ENCODE results near the gene STEAP2.

STEAP2 gene

GRCh38 chr7:90194911-90195809 lies 16.4 kb upstream of the STEAP2 start:
- no peaks in the 10 kb centered on the region for H3K36me3 ChIP-seq (ENCODE audit: insufficient read depth, low read length)
- H4K20me1 ChIP-seq (ENCODE audit: insufficient read depth, low read length, poor library complexity, severe bottlenecking): no peaks in the 10 kb centered on the region
- H3F3A ChIP-seq (ENCODE audit: low read depth): no peaks in the 10 kb centered on the region
- TF ChIP-seq EZH2phosphoT487 (IDR thresholded peaks at IDR 0.05; ENCODE audit: borderline replicate concordance) (no peak), CTCF (conservative IDR thresholded peaks at IDR 0.05; ENCODE audit: low read length) (no peak)
- H3K9me2 ChIP-seq (replicated peaks; ENCODE audit: low read depth, low read length): no peaks in the 10 kb centered on the region
- H3K27me3 ChIP-seq (ENCODE audit: insufficient read depth, low read length, poor library complexity, severe bottlenecking): no peaks in the 10 kb centered on the region
- no peaks in the 10 kb centered on the region for H3K9me3 ChIP-seq (ENCODE audit: insufficient read depth, low read depth, low read length)
- no peak overlapping the region for H3K4me3 ChIP-seq (ENCODE audit: low read length, poor library complexity, severe bottlenecking)
- no peaks in the 10 kb centered on the region for H3K4me1 ChIP-seq (ENCODE audit: insufficient read depth, low read length, poor library complexity, severe bottlenecking)
- H2AFZ ChIP-seq (ENCODE audit: low read length): no peak overlapping the region
- H3K4me2 ChIP-seq (ENCODE audit: low read depth, low read length, poor library complexity, severe bottlenecking): no peak overlapping the region
- no peaks in the 10 kb centered on the region for H3K79me2 ChIP-seq (ENCODE audit: insufficient read depth, low read length)
- H3K9ac ChIP-seq (ENCODE audit: low read depth, low read length, poor library complexity, severe bottlenecking): no peak overlapping the region

- no peak overlapping the region for H3K4me3 ChIP-seq (ENCODE audit: low read length, poor library complexity, severe bottlenecking)
- H2AFZ ChIP-seq (ENCODE audit: low read length): no peak overlapping the region
- TF ChIP-seq CTCF (conservative IDR thresholded peaks at IDR 0.05; ENCODE audit: low read length) (no peak), EZH2phosphoT487 (IDR thresholded peaks at IDR 0.05; ENCODE audit: borderline replicate concordance) (no peak)
- H3K36me3 ChIP-seq (ENCODE audit: insufficient read depth, low read length): no peaks in the 10 kb centered on the region
- H3K4me1 ChIP-seq (ENCODE audit: insufficient read depth, low read length, poor library complexity, severe bottlenecking): no peaks in the 10 kb centered on the region
- no peaks in the 10 kb centered on the region for H3F3A ChIP-seq (ENCODE audit: low read depth)
- no peaks in the 10 kb centered on the region for H3K79me2 ChIP-seq (ENCODE audit: insufficient read depth, low read length)
- H3K9me2 ChIP-seq (replicated peaks; ENCODE audit: low read depth, low read length): no peaks in the 10 kb centered on the region
- H3K9ac ChIP-seq (ENCODE audit: low read depth, low read length, poor library complexity, severe bottlenecking): no peak overlapping the region
- H3K9me3 ChIP-seq (ENCODE audit: insufficient read depth, low read depth, low read length): no peaks in the 10 kb centered on the region
- H4K20me1 ChIP-seq (ENCODE audit: insufficient read depth, low read length, poor library complexity, severe bottlenecking): no peaks in the 10 kb centered on the region
- no peak overlapping the region for H3K4me2 ChIP-seq (ENCODE audit: low read depth, low read length, poor library complexity, severe bottlenecking)
- H3K27me3 ChIP-seq (ENCODE audit: insufficient read depth, low read length, poor library complexity, severe bottlenecking): no peaks in the 10 kb centered on the region
Observed at GRCh38 chr7:90201500-90202195, 9.9 kb upstream of the STEAP2 start.

- no peaks in the 10 kb centered on the region for H3K27me3 ChIP-seq (ENCODE audit: insufficient read depth, low read length, poor library complexity, severe bottlenecking)
- H3K4me2 ChIP-seq (ENCODE audit: low read depth, low read length, poor library complexity, severe bottlenecking): no peak overlapping the region
- no peak overlapping the region for H3K4me3 ChIP-seq (ENCODE audit: low read length, poor library complexity, severe bottlenecking)
- H3K9me2 ChIP-seq (replicated peaks; ENCODE audit: low read depth, low read length): no peaks in the 10 kb centered on the region
- no peaks in the 10 kb centered on the region for H3K9me3 ChIP-seq (ENCODE audit: insufficient read depth, low read depth, low read length)
- no peaks in the 10 kb centered on the region for H3K79me2 ChIP-seq (ENCODE audit: insufficient read depth, low read length)
- no peaks in the 10 kb centered on the region for H3K4me1 ChIP-seq (ENCODE audit: insufficient read depth, low read length, poor library complexity, severe bottlenecking)
- no peak overlapping the region for H3K9ac ChIP-seq (ENCODE audit: low read depth, low read length, poor library complexity, severe bottlenecking)
- no peak for TF ChIP-seq EZH2phosphoT487 (IDR thresholded peaks at IDR 0.05; ENCODE audit: borderline replicate concordance)
- TF ChIP-seq CTCF (conservative IDR thresholded peaks at IDR 0.05; ENCODE audit: low read length): no peak
- H3F3A ChIP-seq (ENCODE audit: low read depth): no peaks in the 10 kb centered on the region
- H2AFZ ChIP-seq (ENCODE audit: low read length): no peak overlapping the region
- no peaks in the 10 kb centered on the region for H3K36me3 ChIP-seq (ENCODE audit: insufficient read depth, low read length)
- no peaks in the 10 kb centered on the region for H4K20me1 ChIP-seq (ENCODE audit: insufficient read depth, low read length, poor library complexity, severe bottlenecking)
Observed at GRCh38 chr7:90207956-90208355, 3.6 kb upstream of the STEAP2 start.
